K562 (cell line): Measurements from ENCODE around the gene ATP9A. TPM values are rescaled to one million over a fixed set of nuclear protein-coding genes. Genes with fewer than 3 reads are reported as not detected.
A peak's percentile ranks its signal among the peaks of the same experiment; 100 is the strongest.

Experiments used
- ATAC-seq: fragments of 200-7000 bp; cut with Tn5 transposase; 3 replicates; pipeline ENCODE4 v1.9.1; 2020; ENCODE audit warnings: moderate library complexity
- BruUV-seq: library from RNA; stranded (reverse); fragments of 400-500 nt; replicated peaks from 2 replicates; lab custom pipeline; 2021; lab: Mats Ljungman, UMichigan
- CTCF ChIA-PET: fragments of 300-600 bp; formaldehyde crosslinking; extraction: SDS; loops from one replicate; lab custom pipeline; 2021; ENCODE audit warnings: low intra/inter-chr PET ratio; lab: Yijun Ruan, JAX
- POLR2A ChIA-PET: fragments of 300-600, 350-650 bp; sonication (Branson Sonifier 250); formaldehyde crosslinking; extraction: SDS; loops from one replicate; lab custom pipeline; 2021; ENCODE audit warnings: antibody characterized with exemption, inconsistent platforms; lab: Yijun Ruan, JAX
- DNase-seq, 4 experiments: peaks; one replicate each; pipeline versions ENCODE4 v3.0.0 to v3.0.0-alpha.2; 2011 to 2018; ENCODE audit warnings: low spot score in 3 of 4, mixed read lengths in 3 of 4; ENCODE audit errors: extremely low read depth in 1 of 4
- FAIRE-seq: peaks from 2 replicates; lab custom pipeline; 2011; peaks lifted over from hg19 to GRCh38; lab: Jason Lieb, UNC
- H2AFZ ChIP-seq: 2 replicates; pipeline ENCODE4 v1.6.0; 2011; ENCODE audit warnings: low read depth, low read length, control low read depth, inconsistent platforms
- H3K27ac ChIP-seq: fragments of 200-600 bp; 3 replicates; pipeline ENCODE4 v1.8.0; 2011; ENCODE audit warnings: low read depth, mild to moderate bottlenecking, control low read depth, inconsistent platforms, low read length, moderate library complexity, mixed read lengths; ENCODE audit errors: extremely low read depth
- H3K27me3 ChIP-seq, 2 experiments: fragments of 300-600 bp in 1 of 2; 2 replicates in 1 of 2; 3 replicates in 1 of 2; pipeline versions ENCODE4 v1.6.0 to v1.8.0; 2011; ENCODE audit warnings: inconsistent platforms in 2 of 2, low read length in 2 of 2, mild to moderate bottlenecking in 1 of 2, mixed read lengths in 1 of 2, moderate library complexity in 1 of 2; ENCODE audit not compliant: control insufficient read depth in 2 of 2, insufficient read depth in 2 of 2
- H3K36me3 ChIP-seq: fragments of 300-600 bp; 3 replicates; pipeline ENCODE4 v1.8.0; 2011; ENCODE audit warnings: mild to moderate bottlenecking, low read length, inconsistent platforms; ENCODE audit not compliant: control insufficient read depth, insufficient read depth
- H3K4me1 ChIP-seq, 2 experiments: fragments of 200-600 bp in 1 of 2; replicated peaks in 1 of 2; 2 replicates in 1 of 2; 3 replicates in 1 of 2; pipeline versions ENCODE4 v1.5.1 to v1.8.0; 2011; ENCODE audit warnings: inconsistent platforms in 2 of 2, low read length in 2 of 2, mild to moderate bottlenecking in 1 of 2, mixed read lengths in 1 of 2, moderate library complexity in 1 of 2; ENCODE audit not compliant: control insufficient read depth in 2 of 2, insufficient read depth in 2 of 2
- H3K4me2 ChIP-seq: 2 replicates; pipeline ENCODE4 v1.6.1; 2011; ENCODE audit warnings: low read length, control low read depth, inconsistent platforms, mixed read lengths; ENCODE audit not compliant: insufficient read depth
- H3K4me3 ChIP-seq: fragments of 200-600 bp; sonication (generic), shearing (Covaris generic); 2 replicates; pipeline ENCODE4 v1.5.1; 2016; ENCODE audit warnings: control low read depth, inconsistent platforms
- H3K79me2 ChIP-seq: fragments of 200-600 bp; 3 replicates; pipeline ENCODE4 v1.8.0; 2011; ENCODE audit warnings: low read length, inconsistent platforms; ENCODE audit not compliant: control insufficient read depth, insufficient read depth
- H3K9ac ChIP-seq, 2 experiments: 2 replicates each; pipeline versions ENCODE4 v1.6.0 to v1.6.1; 2011; ENCODE audit warnings: low read depth in 2 of 2, low read length in 2 of 2, control low read depth in 1 of 2, inconsistent platforms in 1 of 2, mild to moderate bottlenecking in 1 of 2, mixed read lengths in 1 of 2; ENCODE audit not compliant: insufficient read depth in 1 of 2
- H3K9me1 ChIP-seq: one replicate; pipeline ENCODE4 v1.6.0; 2011; ENCODE audit warnings: inconsistent platforms, mild to moderate bottlenecking, low read length, moderate library complexity; ENCODE audit not compliant: control insufficient read depth, insufficient read depth
- H3K9me3 ChIP-seq: replicated peaks from 2 replicates; pipeline ENCODE4 v1.5.1; 2011; ENCODE audit warnings: low read depth, low read length, inconsistent platforms; ENCODE audit not compliant: control insufficient read depth, insufficient read depth
- H4K20me1 ChIP-seq: replicated peaks from 2 replicates; pipeline ENCODE4 v1.6.1; 2011; ENCODE audit warnings: low read length, inconsistent platforms, mixed read lengths; ENCODE audit not compliant: control insufficient read depth, insufficient read depth
- BRD4 ChIP-seq: fragments of 200-600 bp; sonication (generic); IDR thresholded peaks from 2 replicates; pipeline ENCODE4 v1.6.1; 2017; ENCODE audit warnings: inconsistent platforms
- C11orf30 ChIP-seq: fragments of 450-650 bp; IDR thresholded peaks from 2 replicates; pipeline ENCODE4 v1.6.1; 2016; ENCODE audit warnings: low read depth, mild to moderate bottlenecking
- CAMTA2 ChIP-seq: fragments of 250-450 bp; sonication (Bioruptor Pico); conservative IDR thresholded peaks from 2 replicates; pipeline ENCODE4 v1.5.1; 2022
- CC2D1A ChIP-seq: fragments of 450-650 bp; IDR thresholded peaks from 2 replicates; pipeline ENCODE4 v1.6.1; 2017; ENCODE audit warnings: mild to moderate bottlenecking
- CEBPB ChIP-seq: fragments of 450-650 bp; IDR thresholded peaks from 2 replicates; pipeline ENCODE4 v1.6.1; 2016; ENCODE audit warnings: missing genetic modification characterization, missing compliant biosample characterization
- GABPB1 ChIP-seq: sonication (generic); formaldehyde crosslinking; IDR thresholded peaks from 2 replicates; pipeline ENCODE4 v1.8.0; 2022; ENCODE audit warnings: mild to moderate bottlenecking, missing genetic modification reagents
- TOE1 ChIP-seq, 2 experiments: fragments of 450-650 bp in 1 of 2; sonication (generic) in 1 of 2; formaldehyde crosslinking in 1 of 2; IDR thresholded peaks; 2 replicates each; pipeline versions ENCODE4 v1.7.1 to v1.8.0; 2016 to 2022; ENCODE audit warnings: borderline replicate concordance in 2 of 2, mild to moderate bottlenecking in 2 of 2, antibody characterized with exemption in 1 of 2, inconsistent platforms in 1 of 2, low read depth in 1 of 2, missing genetic modification reagents in 1 of 2, moderate library complexity in 1 of 2
- TRIM24 ChIP-seq, 2 experiments: fragments of 450-650 bp; IDR thresholded peaks; 2 replicates each; pipeline ENCODE4 v1.6.1; 2016
- ZEB2 ChIP-seq: fragments of 450-650 bp; IDR thresholded peaks from 2 replicates; pipeline ENCODE4 v1.6.1; 2016
- ZNF316 ChIP-seq: fragments of 450-650 bp; IDR thresholded peaks from 2 replicates; pipeline ENCODE4 v1.6.1; 2016
- WGBS: fragments of 100-300 bp; shearing (Covaris generic); methylation state at CpG from one replicate; pipeline ENCODE4 v1.1.6; 2016; ENCODE audit warnings: low coverage, mixed read lengths; ENCODE audit not compliant: insufficient coverage; ENCODE audit errors: missing lambda C conversion rate; 5-methylcytosine and 5-hydroxymethylcytosine counted together
- in situ Hi-C: fragments of 300-500 bp; cut with MboI; formaldehyde crosslinking; loops from 4 replicates; pipeline ENCODE4 v1.15.0; 2018; ENCODE audit warnings: inconsistent platforms, mixed read lengths
- intact Hi-C: fragments of 100-400 bp; cut with micrococcal nuclease; formaldehyde crosslinking; loops from 2 replicates; pipeline ENCODE4 v1.14.2; 2022
- polyA plus RNA-seq, 8 experiments: library from polyadenylated mRNA; depleted of rRNA in 4 of 8; stranded (reverse) in 5 of 8; unstranded in 3 of 8; fragments of >200 nt; fragmentation: Nextera tagmentation in 2 of 8; fragmentation: Illumina TruSeq in 1 of 8; extraction: Ambion mirVana in 2 of 8; extraction: Trizol in 1 of 8; gene quantifications; 2 replicates each; pipeline versions ENCODE4 v1.2.1 to v1.2.3, GENCODE V29; 2011 to 2014; ENCODE audit warnings: inconsistent platforms in 1 of 8, missing spikeins in 1 of 8
- total RNA-seq, 7 experiments: library from RNA; depleted of rRNA in 6 of 7; stranded (reverse); fragments of >200 nt in 6 of 7; fragmentation: Illumina TruSeq in 2 of 7; extraction: Trizol in 2 of 7; gene quantifications; 2 replicates each; pipeline versions ENCODE4 v1.2.1 to v1.2.3, GENCODE V29; 2011 to 2021; ENCODE audit warnings: low replicate concordance in 1 of 7
- TF ChIP-seq, protein P1 (sequence below): fragments of 450-650 bp; IDR thresholded peaks from 2 replicates; pipeline ENCODE4 v1.7.0; 2016; ENCODE audit warnings: borderline replicate concordance
- TF ChIP-seq, protein P2 (sequence below): sonication (generic); formaldehyde crosslinking; IDR thresholded peaks from 2 replicates; pipeline ENCODE4 v1.8.1; 2023; ENCODE audit warnings: mild to moderate bottlenecking, missing genetic modification reagents
- TF ChIP-seq, protein P3 (sequence below): sonication (generic); formaldehyde crosslinking; IDR thresholded peaks from 2 replicates; pipeline ENCODE4 v1.8.1; 2023; ENCODE audit warnings: mild to moderate bottlenecking, missing genetic modification reagents

Gene ATP9A
- total and polyA plus RNA-seq, 9 of the 15 experiments (the other 6 are each of a cell fraction or from before 2014, with no cell fraction given) = 0.18 to 0.62 (median 0.29) TPM

DNA sequence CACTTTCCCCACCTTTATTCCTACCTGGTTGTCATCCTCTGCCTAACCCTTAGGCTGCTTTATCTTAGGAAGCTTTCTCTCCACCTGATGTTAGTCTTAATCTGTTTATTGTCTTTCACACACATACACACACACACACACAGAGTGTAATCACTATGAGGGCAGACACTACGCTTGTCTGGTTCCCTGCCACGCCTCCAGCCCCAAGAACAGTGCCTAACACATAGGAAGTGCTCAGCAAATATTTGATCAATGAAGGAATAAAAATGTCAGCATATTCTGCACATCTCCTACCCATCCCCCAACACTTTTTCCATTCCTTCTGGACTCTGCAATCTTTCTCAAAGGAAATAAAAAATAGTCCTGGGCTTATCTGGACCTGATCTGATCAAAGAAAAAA, 174.6 kb downstream of the ATP9A start:
- Histone ChIP-seq H3K36me3 (no peaks in the 10 kb centered on the region), H3K9me1 (no peaks in the 10 kb centered on the region), H3K9ac (no peak overlapping the region), H3K79me2 (no peaks in the 10 kb centered on the region), H3K27me3 (no peaks in the 10 kb centered on the region), H4K20me1 (no peaks in the 10 kb centered on the region), H3K4me1 (peaks cover 0 to 11% of the 10 kb centered on the region in 2 experiments; a peak in 3 of 5 replicates), H2AFZ (no peak overlapping the region), H3K27ac (no peak overlapping the region), H3K4me3 (no peak overlapping the region), H3K4me2 (no peak overlapping the region), H3K9me3 (no peaks in the 10 kb centered on the region; the same call in 1 of the 2 replicates)
- ChIA-PET CTCF (interaction anchor here (3.3 kb wide), 1 partner anchor 221 kb away, joined by 25 read pairs; no protein-coding TSS in a partner anchor), POLR2A (no interaction called here)
- in situ Hi-C loops = no loop called here
- BruUV-seq = no TSS peak
- no peak for FAIRE-seq
- intact Hi-C loops = no loop called here
- no peak for ATAC-seq
- TF ChIP-seq CAMTA2 (CRISPR knock-in tag) = no peak
- TF ChIP-seq, protein P1, sequence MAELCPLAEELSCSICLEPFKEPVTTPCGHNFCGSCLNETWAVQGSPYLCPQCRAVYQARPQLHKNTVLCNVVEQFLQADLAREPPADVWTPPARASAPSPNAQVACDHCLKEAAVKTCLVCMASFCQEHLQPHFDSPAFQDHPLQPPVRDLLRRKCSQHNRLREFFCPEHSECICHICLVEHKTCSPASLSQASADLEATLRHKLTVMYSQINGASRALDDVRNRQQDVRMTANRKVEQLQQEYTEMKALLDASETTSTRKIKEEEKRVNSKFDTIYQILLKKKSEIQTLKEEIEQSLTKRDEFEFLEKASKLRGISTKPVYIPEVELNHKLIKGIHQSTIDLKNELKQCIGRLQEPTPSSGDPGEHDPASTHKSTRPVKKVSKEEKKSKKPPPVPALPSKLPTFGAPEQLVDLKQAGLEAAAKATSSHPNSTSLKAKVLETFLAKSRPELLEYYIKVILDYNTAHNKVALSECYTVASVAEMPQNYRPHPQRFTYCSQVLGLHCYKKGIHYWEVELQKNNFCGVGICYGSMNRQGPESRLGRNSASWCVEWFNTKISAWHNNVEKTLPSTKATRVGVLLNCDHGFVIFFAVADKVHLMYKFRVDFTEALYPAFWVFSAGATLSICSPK = no peak
- no peak for TF ChIP-seq TOE1 (IDR thresholded peaks at IDR 0.05; ENCODE audit: borderline replicate concordance)
- TF ChIP-seq TOE1 (CRISPR knock-in tag; IDR thresholded peaks at IDR 0.05; ENCODE audit: borderline replicate concordance, low read depth) = no peak
- no peak for TF ChIP-seq CEBPB (tag)
- TF ChIP-seq, protein P2, sequence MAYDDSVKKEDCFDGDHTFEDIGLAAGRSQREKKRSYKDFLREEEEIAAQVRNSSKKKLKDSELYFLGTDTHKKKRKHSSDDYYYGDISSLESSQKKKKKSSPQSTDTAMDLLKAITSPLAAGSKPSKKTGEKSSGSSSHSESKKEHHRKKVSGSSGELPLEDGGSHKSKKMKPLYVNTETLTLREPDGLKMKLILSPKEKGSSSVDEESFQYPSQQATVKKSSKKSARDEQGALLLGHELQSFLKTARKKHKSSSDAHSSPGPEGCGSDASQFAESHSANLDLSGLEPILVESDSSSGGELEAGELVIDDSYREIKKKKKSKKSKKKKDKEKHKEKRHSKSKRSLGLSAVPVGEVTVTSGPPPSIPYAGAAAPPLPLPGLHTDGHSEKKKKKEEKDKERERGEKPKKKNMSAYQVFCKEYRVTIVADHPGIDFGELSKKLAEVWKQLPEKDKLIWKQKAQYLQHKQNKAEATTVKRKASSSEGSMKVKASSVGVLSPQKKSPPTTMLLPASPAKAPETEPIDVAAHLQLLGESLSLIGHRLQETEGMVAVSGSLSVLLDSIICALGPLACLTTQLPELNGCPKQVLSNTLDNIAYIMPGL = no peak
- no peak for TF ChIP-seq ZEB2
- 0 out of 2 replicates have a peak, but pooled peaks have one; percentile 7 for TF ChIP-seq C11orf30
- TF ChIP-seq CC2D1A = no peak
- TF ChIP-seq, protein P3, sequence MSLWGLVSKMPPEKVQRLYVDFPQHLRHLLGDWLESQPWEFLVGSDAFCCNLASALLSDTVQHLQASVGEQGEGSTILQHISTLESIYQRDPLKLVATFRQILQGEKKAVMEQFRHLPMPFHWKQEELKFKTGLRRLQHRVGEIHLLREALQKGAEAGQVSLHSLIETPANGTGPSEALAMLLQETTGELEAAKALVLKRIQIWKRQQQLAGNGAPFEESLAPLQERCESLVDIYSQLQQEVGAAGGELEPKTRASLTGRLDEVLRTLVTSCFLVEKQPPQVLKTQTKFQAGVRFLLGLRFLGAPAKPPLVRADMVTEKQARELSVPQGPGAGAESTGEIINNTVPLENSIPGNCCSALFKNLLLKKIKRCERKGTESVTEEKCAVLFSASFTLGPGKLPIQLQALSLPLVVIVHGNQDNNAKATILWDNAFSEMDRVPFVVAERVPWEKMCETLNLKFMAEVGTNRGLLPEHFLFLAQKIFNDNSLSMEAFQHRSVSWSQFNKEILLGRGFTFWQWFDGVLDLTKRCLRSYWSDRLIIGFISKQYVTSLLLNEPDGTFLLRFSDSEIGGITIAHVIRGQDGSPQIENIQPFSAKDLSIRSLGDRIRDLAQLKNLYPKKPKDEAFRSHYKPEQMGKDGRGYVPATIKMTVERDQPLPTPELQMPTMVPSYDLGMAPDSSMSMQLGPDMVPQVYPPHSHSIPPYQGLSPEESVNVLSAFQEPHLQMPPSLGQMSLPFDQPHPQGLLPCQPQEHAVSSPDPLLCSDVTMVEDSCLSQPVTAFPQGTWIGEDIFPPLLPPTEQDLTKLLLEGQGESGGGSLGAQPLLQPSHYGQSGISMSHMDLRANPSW (CRISPR knock-in tag) = no peak
- TF ChIP-seq BRD4 = no peak
- no peak for TF ChIP-seq GABPB1 (CRISPR knock-in tag)
- peak; percentile 66 for TF ChIP-seq ZNF316
- TF ChIP-seq TRIM24 (IDR thresholded peaks at IDR 0.05) = 0 out of 4 replicates have a peak, but pooled peaks of 1 of the 2 experiments have one; percentile 47
- 90% methylated on average over 2 of the region's 2 CpGs for WGBS
- no peak for DNase-seq
